Activated T-helper 1 cell treated with anti-CD3 and anti-CD28 coated beads, Interleukin-2, amount 50 U/mL, for 16 hours (primary cell): ENCODE measurements around the gene MARCHF9.

Experiments used
- DNase-seq, 2 donors: peaks; one replicate each; pipeline ENCODE4 v3.0.0-alpha.2; 2020; ENCODE audit warnings: low read depth in 1 of 2, low spot score in 1 of 2

The MARCHF9 gene

GRCh38 chr12:57737467-57738460 lies 17.1 kb upstream of the MARCHF9 start:
- no peak for DNase-seq

- DNase-seq, result no peak
Measured at GRCh38 chr12:57738661-57739237, 16.2 kb upstream of the MARCHF9 start, which contains the start of gene AGAP2. TSS of gene AGAP2 (minus strand) at chr12:57738742. CDS start at chr12:57738246, 496 bp downstream.

GRCh38 chr12:57739387-57739786 lies 15.5 kb upstream of the MARCHF9 start:
- no peak for DNase-seq

- no peak for DNase-seq
Measured at GRCh38 chr12:57739914-57740538, 14.9 kb upstream of the MARCHF9 start.

GRCh38 chr12:57740656-57741412 lies 14.1 kb upstream of the MARCHF9 start:
- peak; percentile 59 to 62 for DNase-seq

GRCh38 chr12:57741413-57741789 lies 13.5 kb upstream of the MARCHF9 start:
- DNase-seq, result no peak

GRCh38 chr12:57741844-57742738 lies 12.8 kb upstream of the MARCHF9 start:
- peak; percentile 53 to 62 for DNase-seq

- no peak for DNase-seq
Measured at GRCh38 chr12:57743769-57744168, 11.1 kb upstream of the MARCHF9 start.

- peak in 1 of 2 donors; percentile 60 for DNase-seq
Measured at GRCh38 chr12:57744194-57744776, 10.6 kb upstream of the MARCHF9 start.

GRCh38 chr12:57744777-57745484 lies 10.0 kb upstream of the MARCHF9 start, which contains the start of gene TSPAN31:
TSS of gene TSPAN31 (plus strand) at chr12:57745039. CDS start at chr12:57745155, 116 bp downstream.
- DNase-seq, result peak; percentile 78 to 88

GRCh38 chr12:57745485-57745881 lies 9.4 kb upstream of the MARCHF9 start:
- no peak for DNase-seq

GRCh38 chr12:57746025-57746424 lies 8.9 kb upstream of the MARCHF9 start:
- no peak for DNase-seq

- no peak for DNase-seq
Measured at GRCh38 chr12:57749061-57749460, 5.8 kb upstream of the MARCHF9 start.

- no peak for DNase-seq
Measured at GRCh38 chr12:57750561-57751431, 4.1 kb upstream of the MARCHF9 start.

- no peak for DNase-seq
Measured at GRCh38 chr12:57751432-57751787, 3.5 kb upstream of the MARCHF9 start.

GRCh38 chr12:57751788-57752667 lies 2.9 kb upstream of the MARCHF9 start, which contains the start of gene CDK4:
TSS of gene CDK4 (minus strand) at chr12:57752310. CDS start at chr12:57751717, 593 bp downstream.
- DNase-seq, result peak; percentile 95 to 97

GRCh38 chr12:57752668-57753000 lies 2.3 kb upstream of the MARCHF9 start:
- no peak for DNase-seq
